ENCODE data around the gene USP14. TPM values are rescaled to one million over a fixed set of nuclear protein-coding genes. Genes with fewer than 3 reads are reported as not detected.

USP14 gene
- total RNA-seq, 1 donor from 2014 or later = 29.7 TPM

GRCh38 chr18:159933-160332 lies 1.6 kb downstream of the USP14 start:
- peaks cover 13 to 23% (median 16%) of the 10 kb centered on the region in 3 donors for H3K4me1 ChIP-seq (ENCODE audit: control insufficient read depth in 3 of 3, insufficient read depth in 3 of 3, low read length in 3 of 3)
- peaks cover 0 to 8% (median 6%) of the 10 kb centered on the region in 3 donors for H3K36me3 ChIP-seq (ENCODE audit: control insufficient read depth in 3 of 3, insufficient read depth in 3 of 3, low read length in 3 of 3)
- no peaks in the 10 kb centered on the region for H3K27me3 ChIP-seq (ENCODE audit: control insufficient read depth in 3 of 3, insufficient read depth in 3 of 3, low read length in 3 of 3)
- no peak overlapping the region for H3K4me3 ChIP-seq (ENCODE audit: low read length in 3 of 3)
- no peaks in the 10 kb centered on the region for H3K9me3 ChIP-seq (ENCODE audit: control insufficient read depth in 3 of 3, low read length in 3 of 3)
- no peak overlapping the region for H3K9ac ChIP-seq (ENCODE audit: low read depth in 1 of 3, low read length in 3 of 3)
- H3K27ac ChIP-seq (ENCODE audit: low read depth, low read length) = no peak overlapping the region

GRCh38 chr18:160831-161570 lies 2.6 kb downstream of the USP14 start:
- Histone ChIP-seq H3K36me3 (ENCODE audit: control insufficient read depth in 3 of 3, insufficient read depth in 3 of 3, low read length in 3 of 3) (peaks cover 0 to 14% (median 10%) of the 10 kb centered on the region in 3 donors), H3K4me3 (ENCODE audit: low read length in 3 of 3) (no peak overlapping the region), H3K9ac (ENCODE audit: low read depth in 1 of 3, low read length in 3 of 3) (peak overlapping the region in 1 of 3 donors; percentile 33), H3K9me3 (ENCODE audit: control insufficient read depth in 3 of 3, low read length in 3 of 3) (no peaks in the 10 kb centered on the region), H3K4me1 (ENCODE audit: control insufficient read depth in 3 of 3, insufficient read depth in 3 of 3, low read length in 3 of 3) (peaks cover 13 to 23% (median 16%) of the 10 kb centered on the region in 3 donors), H3K27me3 (ENCODE audit: control insufficient read depth in 3 of 3, insufficient read depth in 3 of 3, low read length in 3 of 3) (no peaks in the 10 kb centered on the region), H3K27ac (ENCODE audit: low read depth, low read length) (no peak overlapping the region)

GRCh38 chr18:172361-172760 lies 14.0 kb downstream of the USP14 start:
- Histone ChIP-seq H3K27ac (ENCODE audit: low read depth, low read length) (no peak overlapping the region), H3K4me1 (ENCODE audit: control insufficient read depth in 3 of 3, insufficient read depth in 3 of 3, low read length in 3 of 3) (no peaks in the 10 kb centered on the region), H3K27me3 (ENCODE audit: control insufficient read depth in 3 of 3, insufficient read depth in 3 of 3, low read length in 3 of 3) (no peaks in the 10 kb centered on the region), H3K9me3 (ENCODE audit: control insufficient read depth in 3 of 3, low read length in 3 of 3) (no peaks in the 10 kb centered on the region), H3K36me3 (ENCODE audit: control insufficient read depth in 3 of 3, insufficient read depth in 3 of 3, low read length in 3 of 3) (peaks cover 3 to 27% (median 9%) of the 10 kb centered on the region in 3 donors), H3K4me3 (ENCODE audit: low read length in 3 of 3) (no peak overlapping the region), H3K9ac (ENCODE audit: low read depth in 1 of 3, low read length in 3 of 3) (no peak overlapping the region)

- H3K36me3 ChIP-seq (ENCODE audit: control insufficient read depth in 3 of 3, insufficient read depth in 3 of 3, low read length in 3 of 3) = peaks cover 8 to 19% (median 10%) of the 10 kb centered on the region in 3 donors
- H3K27ac ChIP-seq (ENCODE audit: low read depth, low read length) = no peak overlapping the region
- no peaks in the 10 kb centered on the region for H3K27me3 ChIP-seq (ENCODE audit: control insufficient read depth in 3 of 3, insufficient read depth in 3 of 3, low read length in 3 of 3)
- H3K9me3 ChIP-seq (ENCODE audit: control insufficient read depth in 3 of 3, low read length in 3 of 3) = no peaks in the 10 kb centered on the region
- H3K4me1 ChIP-seq (ENCODE audit: control insufficient read depth in 3 of 3, insufficient read depth in 3 of 3, low read length in 3 of 3) = no peaks in the 10 kb centered on the region
- no peak overlapping the region for H3K9ac ChIP-seq (ENCODE audit: low read depth in 1 of 3, low read length in 3 of 3)
- no peak overlapping the region for H3K4me3 ChIP-seq (ENCODE audit: low read length in 3 of 3)
Measured at GRCh38 chr18:179499-179898, 21.1 kb downstream of the USP14 start.

GRCh38 chr18:181711-182110 lies 23.4 kb downstream of the USP14 start:
- H3K36me3 ChIP-seq (ENCODE audit: control insufficient read depth in 3 of 3, insufficient read depth in 3 of 3, low read length in 3 of 3) = peaks cover 8 to 25% (median 10%) of the 10 kb centered on the region in 3 donors
- H3K27ac ChIP-seq (ENCODE audit: low read depth, low read length) = no peak overlapping the region

GRCh38 chr18:183769-184168 lies 25.4 kb downstream of the USP14 start:
- no peak overlapping the region for H3K4me3 ChIP-seq (ENCODE audit: low read length in 3 of 3)
- no peak overlapping the region for H3K9ac ChIP-seq (ENCODE audit: low read depth in 1 of 3, low read length in 3 of 3)
- H3K27me3 ChIP-seq (ENCODE audit: control insufficient read depth in 3 of 3, insufficient read depth in 3 of 3, low read length in 3 of 3) = no peaks in the 10 kb centered on the region
- H3K36me3 ChIP-seq (ENCODE audit: control insufficient read depth in 3 of 3, insufficient read depth in 3 of 3, low read length in 3 of 3) = peaks cover 8 to 25% (median 10%) of the 10 kb centered on the region in 3 donors
- H3K4me1 ChIP-seq (ENCODE audit: control insufficient read depth in 3 of 3, insufficient read depth in 3 of 3, low read length in 3 of 3) = no peaks in the 10 kb centered on the region
- no peaks in the 10 kb centered on the region for H3K9me3 ChIP-seq (ENCODE audit: control insufficient read depth in 3 of 3, low read length in 3 of 3)
- no peak overlapping the region for H3K27ac ChIP-seq (ENCODE audit: low read depth, low read length)

More at GRCh38 chr18:181711-182110, 23.4 kb downstream of the USP14 start:
- Histone ChIP-seq H3K27me3 (ENCODE audit: control insufficient read depth in 3 of 3, insufficient read depth in 3 of 3, low read length in 3 of 3) (no peaks in the 10 kb centered on the region), H3K9me3 (ENCODE audit: control insufficient read depth in 3 of 3, low read length in 3 of 3) (no peaks in the 10 kb centered on the region), H3K4me1 (ENCODE audit: control insufficient read depth in 3 of 3, insufficient read depth in 3 of 3, low read length in 3 of 3) (no peaks in the 10 kb centered on the region), H3K4me3 (ENCODE audit: low read length in 3 of 3) (no peak overlapping the region), H3K9ac (ENCODE audit: low read depth in 1 of 3, low read length in 3 of 3) (no peak overlapping the region)

- Histone ChIP-seq H3K9me3 (ENCODE audit: control insufficient read depth in 3 of 3, low read length in 3 of 3) (no peaks in the 10 kb centered on the region), H3K4me3 (ENCODE audit: low read length in 3 of 3) (no peak overlapping the region), H3K27me3 (ENCODE audit: control insufficient read depth in 3 of 3, insufficient read depth in 3 of 3, low read length in 3 of 3) (no peaks in the 10 kb centered on the region), H3K27ac (ENCODE audit: low read depth, low read length) (no peak overlapping the region), H3K4me1 (ENCODE audit: control insufficient read depth in 3 of 3, insufficient read depth in 3 of 3, low read length in 3 of 3) (peaks cover 0 to 2% (median 0%) of the 10 kb centered on the region in 3 donors), H3K9ac (ENCODE audit: low read depth in 1 of 3, low read length in 3 of 3) (no peak overlapping the region), H3K36me3 (ENCODE audit: control insufficient read depth in 3 of 3, insufficient read depth in 3 of 3, low read length in 3 of 3) (peaks cover 0 to 6% (median 0%) of the 10 kb centered on the region in 3 donors)
Measured at GRCh38 chr18:189254-189653, 30.9 kb downstream of the USP14 start.

GRCh38 chr18:191725-192124 lies 33.4 kb downstream of the USP14 start:
- peaks cover 0 to 2% (median 0%) of the 10 kb centered on the region in 3 donors for H3K4me1 ChIP-seq (ENCODE audit: control insufficient read depth in 3 of 3, insufficient read depth in 3 of 3, low read length in 3 of 3)
- no peak overlapping the region for H3K27ac ChIP-seq (ENCODE audit: low read depth, low read length)
- H3K36me3 ChIP-seq (ENCODE audit: control insufficient read depth in 3 of 3, insufficient read depth in 3 of 3, low read length in 3 of 3) = peaks cover 0 to 8% (median 3%) of the 10 kb centered on the region in 3 donors
- H3K27me3 ChIP-seq (ENCODE audit: control insufficient read depth in 3 of 3, insufficient read depth in 3 of 3, low read length in 3 of 3) = no peaks in the 10 kb centered on the region
- no peak overlapping the region for H3K9ac ChIP-seq (ENCODE audit: low read depth in 1 of 3, low read length in 3 of 3)
- no peak overlapping the region for H3K4me3 ChIP-seq (ENCODE audit: low read length in 3 of 3)
- no peaks in the 10 kb centered on the region for H3K9me3 ChIP-seq (ENCODE audit: control insufficient read depth in 3 of 3, low read length in 3 of 3)

- Histone ChIP-seq H3K27me3 (ENCODE audit: control insufficient read depth in 3 of 3, insufficient read depth in 3 of 3, low read length in 3 of 3) (no peaks in the 10 kb centered on the region), H3K9me3 (ENCODE audit: control insufficient read depth in 3 of 3, low read length in 3 of 3) (no peaks in the 10 kb centered on the region), H3K9ac (ENCODE audit: low read depth in 1 of 3, low read length in 3 of 3) (no peak overlapping the region), H3K36me3 (ENCODE audit: control insufficient read depth in 3 of 3, insufficient read depth in 3 of 3, low read length in 3 of 3) (peaks cover 4 to 15% (median 8%) of the 10 kb centered on the region in 3 donors), H3K4me1 (ENCODE audit: control insufficient read depth in 3 of 3, insufficient read depth in 3 of 3, low read length in 3 of 3) (peaks cover 0 to 2% (median 0%) of the 10 kb centered on the region in 3 donors), H3K4me3 (ENCODE audit: low read length in 3 of 3) (no peak overlapping the region), H3K27ac (ENCODE audit: low read depth, low read length) (no peak overlapping the region)
Measured at GRCh38 chr18:192801-193200, 34.4 kb downstream of the USP14 start.

- no peak overlapping the region for H3K27ac ChIP-seq (ENCODE audit: low read depth, low read length)
- H3K4me3 ChIP-seq (ENCODE audit: low read length in 3 of 3) = no peak overlapping the region
- H3K4me1 ChIP-seq (ENCODE audit: control insufficient read depth in 3 of 3, insufficient read depth in 3 of 3, low read length in 3 of 3) = peaks cover 0 to 2% (median 0%) of the 10 kb centered on the region in 3 donors
- peaks cover 4 to 30% (median 28%) of the 10 kb centered on the region in 3 donors for H3K36me3 ChIP-seq (ENCODE audit: control insufficient read depth in 3 of 3, insufficient read depth in 3 of 3, low read length in 3 of 3)
- H3K9me3 ChIP-seq (ENCODE audit: control insufficient read depth in 3 of 3, low read length in 3 of 3) = no peaks in the 10 kb centered on the region
- H3K27me3 ChIP-seq (ENCODE audit: control insufficient read depth in 3 of 3, insufficient read depth in 3 of 3, low read length in 3 of 3) = no peaks in the 10 kb centered on the region
- no peak overlapping the region for H3K9ac ChIP-seq (ENCODE audit: low read depth in 1 of 3, low read length in 3 of 3)
Measured at GRCh38 chr18:195651-196050, 37.3 kb downstream of the USP14 start.
